Measurements from ENCODE around the gene TGM1.

The TGM1 gene

GRCh38 chr14:24307575-24308341 is 44.8 kb upstream of the TGM1 start, which contains the start of gene CIDEB (continued):
- no peak for TF ChIP-seq ZBTB11 (tag by site-specific recombination; conservative IDR thresholded peaks at IDR 0.05; ENCODE audit: low read depth)
- no peak for TF ChIP-seq ZNF335 (tag by site-specific recombination; conservative IDR thresholded peaks at IDR 0.05)
- no peak for TF ChIP-seq KLF16 (tag by site-specific recombination; IDR thresholded peaks at IDR 0.05)
- TF ChIP-seq RBAK (tag by site-specific recombination; IDR thresholded peaks at IDR 0.05), result no peak
- no peak for TF ChIP-seq BCL11A (tag by site-specific recombination; IDR thresholded peaks at IDR 0.05; ENCODE audit: low read depth)
- TF ChIP-seq ZNF239 (tag by site-specific recombination; IDR thresholded peaks at IDR 0.05), result no peak
- TF ChIP-seq ZNF510 (tag by site-specific recombination; IDR thresholded peaks at IDR 0.05; ENCODE audit: insufficient replicate concordance), result no peak
- TF ChIP-seq ZFP41 (tag by site-specific recombination; IDR thresholded peaks at IDR 0.05; ENCODE audit: borderline replicate concordance), result no peak
- peak; percentile 78 for TF ChIP-seq CTCF (tag by site-specific recombination; IDR thresholded peaks at IDR 0.05)
- no peak for TF ChIP-seq ZNF362 (tag by site-specific recombination; IDR thresholded peaks at IDR 0.05)
- TF ChIP-seq ZNF19 (tag by site-specific recombination; IDR thresholded peaks at IDR 0.05; ENCODE audit: low read depth), result no peak
- TF ChIP-seq ZNF76 (tag by site-specific recombination; IDR thresholded peaks at IDR 0.05; ENCODE audit: borderline replicate concordance, low read depth), result peak; percentile 33; the same call in 1 of the 2 replicates
- TF ChIP-seq ZNF596 (tag by site-specific recombination; IDR thresholded peaks at IDR 0.05), result no peak
- no peak for TF ChIP-seq ZNF624 (tag by site-specific recombination; IDR thresholded peaks at IDR 0.05)
- TF ChIP-seq ZBTB20 (tag by site-specific recombination; IDR thresholded peaks at IDR 0.05), result peak; percentile 85

GRCh38 chr14:24307156-24307574 is 44.2 kb upstream of the TGM1 start:
- CTCF ChIA-PET, result interaction anchor here (0.6 to 5.1 kb wide), 19 partner anchors 8 to 253 kb away, joined by 3 to 70 read pairs (median 7); partner anchors contain the start of genes CBLN3, DHRS1, KHNYN and NOP9
- Histone ChIP-seq H3K36me3 (ENCODE audit: control insufficient read depth in 2 of 2, insufficient read depth in 1 of 2, low read length in 2 of 2) (peaks cover 20 to 92% of the 10 kb centered on the region in 2 experiments), H3K9me3 (ENCODE audit: control insufficient read depth, insufficient read depth, low read depth, low read length) (no peaks in the 10 kb centered on the region), H3K27ac (ENCODE audit: extremely low read depth, low read depth, low read length) (no peak overlapping the region), H3K4me3 (ENCODE audit: low read depth, low read length) (no peak overlapping the region), H3K4me1 (ENCODE audit: control insufficient read depth, insufficient read depth, low read length) (no peaks in the 10 kb centered on the region)
- POLR2A ChIA-PET, result interaction anchor here (0.8 to 2.2 kb wide), 8 partner anchors 8 to 192 kb away, joined by 3 to 10 read pairs (median 3); partner anchors contain the start of genes CBLN3, DCAF11, DHRS1 and KHNYN
- TF ChIP-seq ZNF398 (tag by site-specific recombination; IDR thresholded peaks at IDR 0.05) (no peak), ZNF791 (tag by site-specific recombination; IDR thresholded peaks at IDR 0.05) (no peak), ZNF10 (tag by site-specific recombination; IDR thresholded peaks at IDR 0.05) (no peak), CTCF (tag by site-specific recombination; IDR thresholded peaks at IDR 0.05) (no peak), ZNF148 (tag by site-specific recombination; IDR thresholded peaks at IDR 0.05; ENCODE audit: borderline replicate concordance) (no peak)
- TF ChIP-seq, protein P1, sequence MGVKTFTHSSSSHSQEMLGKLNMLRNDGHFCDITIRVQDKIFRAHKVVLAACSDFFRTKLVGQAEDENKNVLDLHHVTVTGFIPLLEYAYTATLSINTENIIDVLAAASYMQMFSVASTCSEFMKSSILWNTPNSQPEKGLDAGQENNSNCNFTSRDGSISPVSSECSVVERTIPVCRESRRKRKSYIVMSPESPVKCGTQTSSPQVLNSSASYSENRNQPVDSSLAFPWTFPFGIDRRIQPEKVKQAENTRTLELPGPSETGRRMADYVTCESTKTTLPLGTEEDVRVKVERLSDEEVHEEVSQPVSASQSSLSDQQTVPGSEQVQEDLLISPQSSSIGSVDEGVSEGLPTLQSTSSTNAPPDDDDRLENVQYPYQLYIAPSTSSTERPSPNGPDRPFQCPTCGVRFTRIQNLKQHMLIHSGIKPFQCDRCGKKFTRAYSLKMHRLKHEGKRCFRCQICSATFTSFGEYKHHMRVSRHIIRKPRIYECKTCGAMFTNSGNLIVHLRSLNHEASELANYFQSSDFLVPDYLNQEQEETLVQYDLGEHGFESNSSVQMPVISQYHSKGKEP (tag by site-specific recombination; IDR thresholded peaks at IDR 0.05), result no peak

Measured in HEK293 (cell line).